BJ (cell line): ENCODE data around the gene PPIB. TPM values are rescaled to one million over a fixed set of nuclear protein-coding genes. Genes with fewer than 3 reads are reported as not detected.

Experiments used
- CTCF ChIA-PET: fragments of 350-600 bp; formaldehyde crosslinking; extraction: SDS; loops from one replicate; lab custom pipeline; 2021; ENCODE audit warnings: antibody characterized with exemption, inconsistent platforms; lab: Yijun Ruan, JAX
- POLR2A ChIA-PET: fragments of 300-600 bp; sonication (Branson Sonifier 250); formaldehyde crosslinking; extraction: SDS; loops from one replicate; lab custom pipeline; 2021; ENCODE audit warnings: antibody characterized with exemption; lab: Charles Lee
- DNase-seq: peaks from one replicate; pipeline ENCODE4 v3.0.0-alpha.2; 2011; ENCODE audit warnings: low read depth
- H3K27me3 ChIP-seq: 2 replicates; pipeline ENCODE4 v1.6.0; 2011; ENCODE audit warnings: low read length; ENCODE audit not compliant: control insufficient read depth, insufficient read depth
- H3K36me3 ChIP-seq: 2 replicates; pipeline ENCODE4 v1.5.1; 2011; ENCODE audit warnings: low read length; ENCODE audit not compliant: control insufficient read depth, insufficient read depth
- H3K4me3 ChIP-seq: 2 replicates; pipeline ENCODE4 v1.5.1; 2011; ENCODE audit warnings: low read depth, mild to moderate bottlenecking, control low read depth, low read length
- polyA plus RNA-seq: library from polyadenylated mRNA; depleted of rRNA; stranded (reverse); fragments of >200 nt; gene quantifications from 2 replicates; pipeline ENCODE4 v1.2.3, GENCODE V29; 2011
- TF ChIP-seq, protein P1 (sequence below): IDR thresholded peaks from 2 replicates; pipeline ENCODE4 v1.5.1; 2011; ENCODE audit warnings: low read depth, mild to moderate bottlenecking, control low read depth, inconsistent platforms, low read length, moderate library complexity; ENCODE audit not compliant: insufficient read depth

PPIB gene
- polyA plus RNA-seq, 1 experiment, result 1,794 TPM

- POLR2A ChIA-PET, result interaction anchor here (1.0 kb wide), 1 partner anchor 9 kb away, joined by 4 read pairs; the partner anchor contains the start of gene PPIB
- Histone ChIP-seq H3K36me3 (peaks cover 32% of the 10 kb centered on the region), H3K27me3 (peaks cover 5% of the 10 kb centered on the region), H3K4me3 (no peak overlapping the region)
- CTCF ChIA-PET, result interaction anchor here (0.5 to 3.6 kb wide), 23 partner anchors 9 to 847 kb away, joined by 3 to 19 read pairs (median 4); partner anchors contain the start of genes CIAO2A and PPIB
- TF ChIP-seq, protein P1, sequence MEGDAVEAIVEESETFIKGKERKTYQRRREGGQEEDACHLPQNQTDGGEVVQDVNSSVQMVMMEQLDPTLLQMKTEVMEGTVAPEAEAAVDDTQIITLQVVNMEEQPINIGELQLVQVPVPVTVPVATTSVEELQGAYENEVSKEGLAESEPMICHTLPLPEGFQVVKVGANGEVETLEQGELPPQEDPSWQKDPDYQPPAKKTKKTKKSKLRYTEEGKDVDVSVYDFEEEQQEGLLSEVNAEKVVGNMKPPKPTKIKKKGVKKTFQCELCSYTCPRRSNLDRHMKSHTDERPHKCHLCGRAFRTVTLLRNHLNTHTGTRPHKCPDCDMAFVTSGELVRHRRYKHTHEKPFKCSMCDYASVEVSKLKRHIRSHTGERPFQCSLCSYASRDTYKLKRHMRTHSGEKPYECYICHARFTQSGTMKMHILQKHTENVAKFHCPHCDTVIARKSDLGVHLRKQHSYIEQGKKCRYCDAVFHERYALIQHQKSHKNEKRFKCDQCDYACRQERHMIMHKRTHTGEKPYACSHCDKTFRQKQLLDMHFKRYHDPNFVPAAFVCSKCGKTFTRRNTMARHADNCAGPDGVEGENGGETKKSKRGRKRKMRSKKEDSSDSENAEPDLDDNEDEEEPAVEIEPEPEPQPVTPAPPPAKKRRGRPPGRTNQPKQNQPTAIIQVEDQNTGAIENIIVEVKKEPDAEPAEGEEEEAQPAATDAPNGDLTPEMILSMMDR, result peak; percentile 99
- peak; percentile 28 for DNase-seq
Measured at GRCh38 chr15:64153480-64154367, 9.1 kb downstream of the PPIB start.

GRCh38 chr15:64152507-64153387 is 10.1 kb downstream of the PPIB start:
- Histone ChIP-seq H3K27me3 (peaks cover 5% of the 10 kb centered on the region), H3K36me3 (peaks cover 23% of the 10 kb centered on the region), H3K4me3 (no peak overlapping the region; the same call in 1 of the 2 replicates)
- ChIA-PET CTCF (interaction anchor here (0.5 to 3.6 kb wide), 14 partner anchors 8 to 848 kb away, joined by 3 to 19 read pairs (median 4); partner anchors contain the start of genes CIAO2A and PPIB), POLR2A (interaction anchor here (0.6 to 1.0 kb wide), 2 partner anchors 10 to 25 kb away, joined by 3 to 4 read pairs; partner anchors contain the start of gene PPIB)
- TF ChIP-seq, protein P1, result no peak
- DNase-seq, result no peak

DNA sequence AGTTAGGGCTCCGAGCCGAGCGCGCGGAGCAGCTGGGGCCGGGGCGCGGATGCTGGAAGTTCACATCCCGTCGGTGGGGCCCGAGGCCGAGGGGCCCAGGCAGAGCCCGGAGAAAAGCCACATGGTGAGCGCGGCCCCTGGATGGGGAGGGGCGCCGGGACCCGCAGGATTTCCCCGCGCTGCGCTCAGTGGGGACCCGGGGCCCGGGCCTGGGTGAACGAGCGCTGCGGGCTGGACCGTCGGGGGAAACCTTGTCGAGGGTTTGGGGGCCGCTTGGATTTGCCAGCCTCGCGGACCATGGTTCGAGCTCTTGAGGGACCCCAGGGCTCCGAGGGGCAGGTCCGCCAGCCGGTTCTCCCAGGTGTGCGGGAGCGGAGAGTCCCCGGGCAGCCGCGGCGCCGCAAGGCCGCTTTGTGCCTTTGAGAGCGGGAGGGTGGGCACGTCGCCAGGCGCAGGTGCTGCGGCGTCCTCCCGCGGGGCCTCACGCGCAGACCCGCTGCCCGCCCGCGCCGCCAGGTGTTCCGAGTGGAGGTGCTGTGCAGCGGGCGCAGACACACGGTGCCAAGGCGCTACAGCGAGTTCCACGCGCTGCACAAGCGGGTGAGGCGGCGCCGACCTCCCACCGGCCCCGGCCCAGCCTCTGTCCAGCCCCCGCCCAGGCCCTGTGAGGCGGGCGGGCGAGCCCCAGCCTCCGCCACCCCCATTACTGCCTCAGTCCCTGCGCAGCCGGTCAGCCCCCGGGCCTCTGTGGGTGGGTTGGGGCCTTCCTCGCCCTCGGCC is 10.9 kb downstream of the PPIB start, which contains the start of gene SNX22:
Gene SNX22, plus strand, starts transcription at position 5 of the 780 bp plus-strand sequence. Its CDS starts 45 bp downstream, at position 50.
- POLR2A ChIA-PET, result interaction anchor here (0.6 kb wide), 1 partner anchor 10 kb away, joined by 6 read pairs; no protein-coding TSS in a partner anchor
- Histone ChIP-seq H3K36me3 (peaks cover 17% of the 10 kb centered on the region), H3K4me3 (peak within 1 kb of the TSS; percentile 49), H3K27me3 (peaks cover 5% of the 10 kb centered on the region)
- TF ChIP-seq, protein P1, result no peak
- CTCF ChIA-PET, result interaction anchor here (1.9 to 3.6 kb wide), 2 partner anchors 11 to 29 kb away, joined by 5 to 18 read pairs; partner anchors contain the start of gene PPIB
- DNase-seq, result no peak

DNA sequence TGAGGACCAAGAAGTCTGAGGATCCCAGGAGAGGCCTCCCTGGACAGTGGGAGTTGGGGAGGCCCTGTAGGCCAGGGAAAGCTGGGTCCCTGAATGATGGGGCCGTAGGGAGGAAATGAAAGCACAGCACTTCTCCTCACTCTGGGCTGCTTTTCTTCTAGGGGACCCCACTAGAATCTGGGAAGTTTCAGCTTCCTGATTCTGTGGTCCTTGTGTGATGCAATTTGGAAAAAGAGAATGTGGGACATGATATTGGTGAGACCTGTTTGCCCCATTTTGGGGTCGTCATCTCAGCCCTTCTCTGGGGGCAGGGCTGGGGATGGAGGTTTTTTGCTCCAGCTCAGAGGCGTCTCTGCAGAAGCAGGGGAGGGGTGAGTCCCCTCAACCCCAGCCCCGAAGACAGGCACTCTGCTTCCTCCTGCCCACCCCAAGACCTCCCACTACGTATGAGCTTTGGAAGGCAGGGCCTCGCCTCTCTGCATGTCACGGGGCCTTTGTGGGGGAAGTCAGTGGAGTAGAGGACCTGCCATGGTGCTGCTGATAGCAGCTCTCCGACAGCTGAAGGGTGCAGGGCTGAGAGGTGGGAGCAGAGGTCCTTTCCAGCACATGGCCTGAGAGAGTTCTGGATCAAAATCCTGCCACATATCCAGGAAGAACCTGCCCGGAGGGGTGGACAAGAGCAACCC is 12.8 kb downstream of the PPIB start:
- CTCF ChIA-PET, result interaction anchor here (0.7 kb wide), 1 partner anchor 64 kb away, joined by 3 read pairs; no protein-coding TSS in a partner anchor
- DNase-seq, result no peak
- Histone ChIP-seq H3K4me3 (no peak overlapping the region), H3K36me3 (peaks cover 3% of the 10 kb centered on the region), H3K27me3 (peaks cover 5% of the 10 kb centered on the region)
- POLR2A ChIA-PET, result no interaction called here
- TF ChIP-seq, protein P1, result no peak
